Panc1 (cell line): Measurements from ENCODE around the gene CCDC40. TPM values are rescaled to one million over a fixed set of nuclear protein-coding genes. Genes with fewer than 3 reads are reported as not detected.

Experiments
- ATAC-seq: fragments of 200-7000 bp; cut with Tn5 transposase; 2 replicates; pipeline ENCODE4 v1.9.1; 2020; ENCODE audit warnings: mild to moderate bottlenecking, moderate library complexity
- BruUV-seq: library from RNA; stranded (reverse); fragments of 400-500 nt; replicated peaks from 2 replicates; lab custom pipeline; 2021; lab: Mats Ljungman, UMichigan
- CTCF ChIA-PET: fragments of 300-600 bp; sonication (Branson Sonifier 250); formaldehyde crosslinking; loops from one replicate; lab custom pipeline; 2022; ENCODE audit warnings: antibody characterized with exemption; lab: Charles Lee
- POLR2A ChIA-PET: fragments of 300-600 bp; sonication (Branson Sonifier 250); formaldehyde crosslinking; loops from one replicate; lab custom pipeline; 2022; ENCODE audit warnings: antibody characterized with exemption; lab: Charles Lee
- DNase-seq: peaks from one replicate; pipeline ENCODE4 v3.0.0-alpha.2; 2010; ENCODE audit warnings: low read depth, low spot score
- H3K27ac ChIP-seq: 2 replicates; pipeline ENCODE4 v1.5.1; 2011; ENCODE audit warnings: mild to moderate bottlenecking, low read length, inconsistent platforms
- H3K27me3 ChIP-seq: fragments of 200-500 bp; sonication (Bioruptor generic); 2 replicates; pipeline ENCODE4 v1.6.0; 2014; ENCODE audit warnings: low read length, inconsistent platforms; ENCODE audit not compliant: control insufficient read depth, insufficient read depth
- H3K36me3 ChIP-seq: fragments of 200-500 bp; sonication (Bioruptor generic); 2 replicates; pipeline ENCODE4 v1.5.1; 2014; ENCODE audit warnings: inconsistent platforms, mild to moderate bottlenecking, low read length, moderate library complexity; ENCODE audit not compliant: control insufficient read depth, insufficient read depth
- H3K4me1 ChIP-seq: 2 replicates; pipeline ENCODE4 v1.5.1; 2011; ENCODE audit warnings: inconsistent platforms, mild to moderate bottlenecking, low read length, moderate library complexity; ENCODE audit not compliant: control insufficient read depth, insufficient read depth
- H3K4me3 ChIP-seq, 2 experiments: 2 replicates each; pipeline ENCODE4 v1.5.1; 2011 to 2012; ENCODE audit warnings: low read depth in 2 of 2, low read length in 2 of 2, mild to moderate bottlenecking in 2 of 2, inconsistent platforms in 1 of 2, moderate library complexity in 1 of 2
- H3K9me3 ChIP-seq: fragments of 200-500 bp; sonication (Bioruptor generic); 2 replicates; pipeline ENCODE4 v1.5.1; 2014; ENCODE audit warnings: low read depth, mild to moderate bottlenecking, inconsistent platforms, low read length, moderate library complexity; ENCODE audit not compliant: control insufficient read depth, insufficient read depth
- CTCF ChIP-seq: fragments of 450-650 bp; IDR thresholded peaks from 2 replicates; pipeline ENCODE4 v1.5.1; 2017; ENCODE audit warnings: mild to moderate bottlenecking
- POLR2AphosphoS5 ChIP-seq: IDR thresholded peaks from 2 replicates; pipeline ENCODE4 v1.6.1; 2012; ENCODE audit warnings: mild to moderate bottlenecking, low read depth, low read length, moderate library complexity
- REST ChIP-seq, 2 experiments: IDR thresholded peaks; 2 replicates each; pipeline ENCODE4 v1.6.1; 2011 to 2012; ENCODE audit warnings: low read depth in 2 of 2, control low read depth in 1 of 2, low read length in 1 of 2, mild to moderate bottlenecking in 1 of 2, moderate library complexity in 1 of 2; ENCODE audit not compliant: insufficient read depth in 1 of 2
- SIN3A ChIP-seq: IDR thresholded peaks from 2 replicates; pipeline ENCODE4 v1.6.1; 2012; ENCODE audit warnings: low read depth, mild to moderate bottlenecking, low read length, moderate library complexity, borderline replicate concordance; ENCODE audit not compliant: insufficient read depth
- TCF7L2 ChIP-seq: IDR thresholded peaks from 2 replicates; pipeline ENCODE4 v1.6.1; 2011; ENCODE audit warnings: mild to moderate bottlenecking, low read depth, low read length, inconsistent platforms
- in situ Hi-C: cut with HindIII; loops from 2 replicates; pipeline ENCODE4 v1.10.0; 2016; ENCODE audit warnings: low sequenced_read_pairs, low pct_unique_long_range_greater_than_20kb
- intact Hi-C: fragments of 100-400 bp; cut with micrococcal nuclease; formaldehyde crosslinking; loops from one replicate; pipeline ENCODE4 v1.10.0; 2022; ENCODE audit not compliant: unreplicated experiment
- total RNA-seq: library from RNA; stranded (reverse); gene quantifications from one replicate; pipeline ENCODE4 v1.2.1, GENCODE V29; 2021; ENCODE audit not compliant: unreplicated experiment

CCDC40 gene
- total RNA-seq, 1 experiment from 2014 or later, result 18.0 TPM

- DNase-seq, result no peak
- POLR2A ChIA-PET, result no interaction called here
- H3K9me3 ChIP-seq, result no peaks in the 10 kb centered on the region
- peaks cover 30% of the 10 kb centered on the region for H3K4me1 ChIP-seq
- H3K4me3 ChIP-seq, result no peak overlapping the region
- BruUV-seq, result no TSS peak
- CTCF ChIA-PET, result interaction anchor here (0.6 to 1.2 kb wide), 3 partner anchors 21 to 75 kb away, joined by 3 to 5 read pairs (median 4); partner anchors contain the start of gene GAA
- in situ Hi-C loops, result no loop called here
- H3K27ac ChIP-seq, result no peak overlapping the region
- no peaks in the 10 kb centered on the region for H3K27me3 ChIP-seq
- TF ChIP-seq REST (IDR thresholded peaks at IDR 0.05; ENCODE audit: insufficient read depth in 1 of 2, low read depth in 2 of 2, low read length in 1 of 2), result no peak
- no peak for TF ChIP-seq CTCF
- TF ChIP-seq TCF7L2, result no peak
- H3K36me3 ChIP-seq, result no peaks in the 10 kb centered on the region
- intact Hi-C loops, result no loop called here
- ATAC-seq, result no peak
Observed at GRCh38 chr17:80027043-80027435, 9.4 kb upstream of the CCDC40 start.

- DNase-seq (no peak), ATAC-seq (no peak)
- no peaks in the 10 kb centered on the region for H3K9me3 ChIP-seq
- TF ChIP-seq SIN3A (no peak), TCF7L2 (no peak)
- POLR2A ChIA-PET, result interaction anchor here (0.5 to 0.7 kb wide), 3 partner anchors 171 to 764 kb away, joined by 3 to 11 read pairs (median 5); no protein-coding TSS in a partner anchor
- CTCF ChIA-PET, result interaction anchor here (0.6 kb wide), 1 partner anchor 233 kb away, joined by 3 read pairs; no protein-coding TSS in a partner anchor
- no TSS peak for BruUV-seq
- H3K36me3 ChIP-seq, result no peaks in the 10 kb centered on the region
- H3K4me1 ChIP-seq, result peaks cover 32% of the 10 kb centered on the region
- H3K4me3 ChIP-seq, result no peak overlapping the region
- H3K27ac ChIP-seq, result no peak overlapping the region
- in situ Hi-C loops, result no loop called here
- intact Hi-C loops, result no loop called here
- no peaks in the 10 kb centered on the region for H3K27me3 ChIP-seq
Observed at GRCh38 chr17:80028030-80028429, 8.4 kb upstream of the CCDC40 start.

- H3K36me3 ChIP-seq, result no peaks in the 10 kb centered on the region
- DNase-seq (no peak), ATAC-seq (peak; percentile 66; the same call in 1 of the 2 replicates)
- no peak overlapping the region for H3K4me3 ChIP-seq
- H3K27me3 ChIP-seq, result no peaks in the 10 kb centered on the region
- H3K9me3 ChIP-seq, result no peaks in the 10 kb centered on the region
- intact Hi-C loops, result no loop called here
- no peak for TF ChIP-seq TCF7L2
- no peak for TF ChIP-seq REST (IDR thresholded peaks at IDR 0.05; ENCODE audit: insufficient read depth in 1 of 2, low read depth in 2 of 2, low read length in 1 of 2)
- no peak for TF ChIP-seq CTCF
- no peak for TF ChIP-seq POLR2AphosphoS5
- TF ChIP-seq SIN3A, result no peak
- no TSS peak for BruUV-seq
- peaks cover 39% of the 10 kb centered on the region for H3K4me1 ChIP-seq
- ChIA-PET CTCF (interaction anchor here (0.6 to 1.0 kb wide), 2 partner anchors 20 to 1164 kb away, joined by 3 to 4 read pairs; no protein-coding TSS in a partner anchor), POLR2A (interaction anchor here (0.6 kb wide), 1 partner anchor 30 kb away, joined by 5 read pairs; no protein-coding TSS in a partner anchor)
- no peak overlapping the region for H3K27ac ChIP-seq
- in situ Hi-C loops, result no loop called here
Observed at GRCh38 chr17:80029258-80029974, 7.0 kb upstream of the CCDC40 start.
